Immature natural killer cell (primary cell): Measurements from ENCODE around the gene MAPKBP1. TPM values are rescaled to one million over a fixed set of nuclear protein-coding genes. Genes with fewer than 3 reads are reported as not detected.

Source experiments
- DNase-seq, 3 donors: peaks; one replicate each; pipeline ENCODE4 v3.0.0; 2022; ENCODE audit warnings: mixed read lengths in 1 of 3
- H3K27ac Mint-ChIP-seq, 6 donors: one replicate each; pipeline ENCODE4 v1.8.0; 2020; ENCODE audit warnings: mixed read lengths in 6 of 6, mild to moderate bottlenecking in 5 of 6, inconsistent platforms in 4 of 6, moderate library complexity in 3 of 6
- H3K27me3 Mint-ChIP-seq, 3 donors: one replicate each; pipeline ENCODE4 v1.8.0; 2020 to 2021; ENCODE audit warnings: low read depth in 3 of 3, mild to moderate bottlenecking in 3 of 3, mixed read lengths in 3 of 3, moderate library complexity in 3 of 3, inconsistent platforms in 1 of 3
- H3K36me3 Mint-ChIP-seq, 3 donors: one replicate each; pipeline ENCODE4 v1.8.0; 2020; ENCODE audit warnings: mixed read lengths in 3 of 3, inconsistent platforms in 2 of 3, mild to moderate bottlenecking in 2 of 3
- H3K4me1 Mint-ChIP-seq, 2 donors: one replicate each; pipeline ENCODE4 v1.8.0; 2020; ENCODE audit warnings: inconsistent platforms in 2 of 2, mild to moderate bottlenecking in 2 of 2, mixed read lengths in 2 of 2, moderate library complexity in 1 of 2
- H3K4me3 Mint-ChIP-seq, 5 donors: one replicate each; pipeline ENCODE4 v1.8.0; 2020; ENCODE audit warnings: mild to moderate bottlenecking in 5 of 5, mixed read lengths in 5 of 5, inconsistent platforms in 3 of 5, moderate library complexity in 3 of 5
- H3K9me3 Mint-ChIP-seq, 6 donors: one replicate each; pipeline ENCODE4 v1.8.0; 2020; ENCODE audit warnings: mild to moderate bottlenecking in 6 of 6, mixed read lengths in 6 of 6, inconsistent platforms in 4 of 6, moderate library complexity in 3 of 6
- polyA plus RNA-seq, 3 donors: library from polyadenylated mRNA; unstranded; fragments of 300-500 nt; fragmentation: Illumina TruSeq; gene quantifications; one replicate each; pipeline ENCODE4 v1.2.3, GENCODE V29; 2021

MAPKBP1 gene
- polyA plus RNA-seq, 3 donors from 2014 or later: 1.8 to 7.2 (median 3.6) TPM

- Mint-ChIP-seq H3K9me3 (no peaks in the 10 kb centered on the region), H3K4me3 (peak overlapping the region; percentile 92 to 97 (median 95)), H3K4me1 (peaks cover 69 to 81% of the 10 kb centered on the region in 2 donors), H3K36me3 (no peaks in the 10 kb centered on the region), H3K27ac (peak overlapping the region in 5 of 6 donors; percentile 30 to 98 (median 95)), H3K27me3 (peaks cover 4 to 13% (median 5%) of the 10 kb centered on the region in 3 donors)
- DNase-seq: no peak
These were observed 1.4 kb downstream of the MAPKBP1 start for GRCh38 chr15:41775651-41776050.

- H3K27me3 Mint-ChIP-seq: peaks cover 4 to 11% (median 5%) of the 10 kb centered on the region in 3 donors
- DNase-seq: no peak
- H3K27ac Mint-ChIP-seq: peak overlapping the region in 2 of 6 donors; percentile 10 to 47
- H3K36me3 Mint-ChIP-seq: no peaks in the 10 kb centered on the region
- peaks cover 78 to 96% of the 10 kb centered on the region in 2 donors for H3K4me1 Mint-ChIP-seq
- no peaks in the 10 kb centered on the region for H3K9me3 Mint-ChIP-seq
- peak overlapping the region in 1 of 5 donors; percentile 7 for H3K4me3 Mint-ChIP-seq
These were observed 3.2 kb downstream of the MAPKBP1 start for GRCh38 chr15:41777421-41777973.

GRCh38 chr15:41778521-41778920, 4.2 kb downstream of the MAPKBP1 start:
- H3K9me3 Mint-ChIP-seq: no peaks in the 10 kb centered on the region
- H3K4me1 Mint-ChIP-seq: peaks cover 78 to 96% of the 10 kb centered on the region in 2 donors
- H3K4me3 Mint-ChIP-seq: peak overlapping the region in 1 of 5 donors; percentile 2
- DNase-seq: no peak
- H3K27me3 Mint-ChIP-seq: peaks cover 4 to 15% (median 5%) of the 10 kb centered on the region in 3 donors
- H3K36me3 Mint-ChIP-seq: no peaks in the 10 kb centered on the region
- H3K27ac Mint-ChIP-seq: peak overlapping the region in 5 of 6 donors; percentile 12 to 53 (median 32)

GRCh38 chr15:41779662-41780157, 5.4 kb downstream of the MAPKBP1 start:
- H3K4me1 Mint-ChIP-seq: peaks cover 68 to 89% of the 10 kb centered on the region in 2 donors
- DNase-seq: no peak
- H3K4me3 Mint-ChIP-seq: no peak overlapping the region
- H3K27ac Mint-ChIP-seq: peak overlapping the region; percentile 62 to 87 (median 68)
- no peaks in the 10 kb centered on the region for H3K9me3 Mint-ChIP-seq
- peaks cover 0 to 7% (median 0%) of the 10 kb centered on the region in 3 donors for H3K27me3 Mint-ChIP-seq
- H3K36me3 Mint-ChIP-seq: peaks cover 0 to 3% (median 0%) of the 10 kb centered on the region in 3 donors

GRCh38 chr15:41780266-41780665, 6.0 kb downstream of the MAPKBP1 start:
- H3K27ac Mint-ChIP-seq: peak overlapping the region in 4 of 6 donors; percentile 23 to 76 (median 64)
- H3K36me3 Mint-ChIP-seq: peaks cover 0 to 3% (median 0%) of the 10 kb centered on the region in 3 donors
- no peak for DNase-seq
- H3K4me3 Mint-ChIP-seq: no peak overlapping the region
- peaks cover 0 to 5% (median 0%) of the 10 kb centered on the region in 3 donors for H3K27me3 Mint-ChIP-seq
- H3K4me1 Mint-ChIP-seq: peaks cover 62 to 83% of the 10 kb centered on the region in 2 donors
- H3K9me3 Mint-ChIP-seq: no peaks in the 10 kb centered on the region

- H3K36me3 Mint-ChIP-seq: peaks cover 0 to 3% (median 0%) of the 10 kb centered on the region in 3 donors
- peaks cover 57 to 79% of the 10 kb centered on the region in 2 donors for H3K4me1 Mint-ChIP-seq
- H3K27me3 Mint-ChIP-seq: peaks cover 0 to 5% (median 0%) of the 10 kb centered on the region in 3 donors
- no peak overlapping the region for H3K4me3 Mint-ChIP-seq
- DNase-seq: no peak
- H3K9me3 Mint-ChIP-seq: no peaks in the 10 kb centered on the region
- H3K27ac Mint-ChIP-seq: peak overlapping the region in 2 of 6 donors; percentile 12 to 76
These were observed 6.4 kb downstream of the MAPKBP1 start for GRCh38 chr15:41780727-41781126.

- peak overlapping the region in 3 of 6 donors; percentile 22 to 59 (median 50) for H3K27ac Mint-ChIP-seq
- no peaks in the 10 kb centered on the region for H3K9me3 Mint-ChIP-seq
- H3K4me1 Mint-ChIP-seq: peaks cover 42 to 60% of the 10 kb centered on the region in 2 donors
- peak in 2 of 3 donors; percentile 12 to 24 for DNase-seq
- peaks cover 0 to 5% (median 0%) of the 10 kb centered on the region in 3 donors for H3K27me3 Mint-ChIP-seq
- H3K36me3 Mint-ChIP-seq: peaks cover 0 to 3% (median 0%) of the 10 kb centered on the region in 3 donors
- peak overlapping the region; percentile 8 to 69 (median 56) for H3K4me3 Mint-ChIP-seq
These were observed 8.3 kb downstream of the MAPKBP1 start for GRCh38 chr15:41782371-41783282.

GRCh38 chr15:41783296-41783695, 9.0 kb downstream of the MAPKBP1 start:
- no peak for DNase-seq
- peaks cover 39 to 56% of the 10 kb centered on the region in 2 donors for H3K4me1 Mint-ChIP-seq
- H3K4me3 Mint-ChIP-seq: peak overlapping the region; percentile 8 to 69 (median 56)
- H3K27me3 Mint-ChIP-seq: peaks cover 0 to 5% (median 0%) of the 10 kb centered on the region in 3 donors
- peak overlapping the region in 3 of 6 donors; percentile 22 to 50 (median 29) for H3K27ac Mint-ChIP-seq
- no peaks in the 10 kb centered on the region for H3K9me3 Mint-ChIP-seq
- H3K36me3 Mint-ChIP-seq: peaks cover 0 to 3% (median 0%) of the 10 kb centered on the region in 3 donors

- H3K9me3 Mint-ChIP-seq: no peaks in the 10 kb centered on the region
- H3K27me3 Mint-ChIP-seq: peaks cover 0 to 1% (median 0%) of the 10 kb centered on the region in 3 donors
- H3K4me3 Mint-ChIP-seq: no peak overlapping the region
- H3K4me1 Mint-ChIP-seq: peaks cover 46 to 56% of the 10 kb centered on the region in 2 donors
- peak overlapping the region in 1 of 6 donors; percentile 1 for H3K27ac Mint-ChIP-seq
- no peak for DNase-seq
- H3K36me3 Mint-ChIP-seq: peaks cover 0 to 3% (median 0%) of the 10 kb centered on the region in 3 donors
These were observed 14.0 kb downstream of the MAPKBP1 start for GRCh38 chr15:41788262-41788661.

GRCh38 chr15:41789236-41789635, 15.0 kb downstream of the MAPKBP1 start:
- Mint-ChIP-seq H3K9me3 (no peaks in the 10 kb centered on the region), H3K36me3 (no peaks in the 10 kb centered on the region), H3K27me3 (peaks cover 0 to 1% (median 0%) of the 10 kb centered on the region in 3 donors), H3K4me3 (no peak overlapping the region), H3K4me1 (peaks cover 44 to 48% of the 10 kb centered on the region in 2 donors), H3K27ac (peak overlapping the region in 3 of 6 donors; percentile 6 to 66 (median 24))
- no peak for DNase-seq

GRCh38 chr15:41789662-41790061, 15.4 kb downstream of the MAPKBP1 start:
- peaks cover 44 to 48% of the 10 kb centered on the region in 2 donors for H3K4me1 Mint-ChIP-seq
- H3K4me3 Mint-ChIP-seq: no peak overlapping the region
- peak overlapping the region in 4 of 6 donors; percentile 6 to 71 (median 45) for H3K27ac Mint-ChIP-seq
- no peak for DNase-seq
- peaks cover 0 to 1% (median 0%) of the 10 kb centered on the region in 3 donors for H3K27me3 Mint-ChIP-seq
- no peaks in the 10 kb centered on the region for H3K9me3 Mint-ChIP-seq
- no peaks in the 10 kb centered on the region for H3K36me3 Mint-ChIP-seq

GRCh38 chr15:41790169-41790568, 15.9 kb downstream of the MAPKBP1 start:
- Mint-ChIP-seq H3K27me3 (peaks cover 0 to 1% (median 0%) of the 10 kb centered on the region in 3 donors), H3K36me3 (no peaks in the 10 kb centered on the region), H3K27ac (peak overlapping the region in 4 of 6 donors; percentile 4 to 90 (median 42)), H3K9me3 (no peaks in the 10 kb centered on the region), H3K4me3 (no peak overlapping the region), H3K4me1 (peaks cover 44 to 52% of the 10 kb centered on the region in 2 donors)
- DNase-seq: no peak

GRCh38 chr15:41790756-41791546, 16.7 kb downstream of the MAPKBP1 start:
- Mint-ChIP-seq H3K36me3 (no peaks in the 10 kb centered on the region), H3K4me1 (peaks cover 47 to 59% of the 10 kb centered on the region in 2 donors), H3K27me3 (peaks cover 0 to 1% (median 0%) of the 10 kb centered on the region in 3 donors), H3K4me3 (peak overlapping the region; percentile 55 to 78 (median 70)), H3K27ac (peak overlapping the region; percentile 47 to 90 (median 84)), H3K9me3 (no peaks in the 10 kb centered on the region)
- DNase-seq: peak in 1 of 3 donors; percentile 9
